Ishikawa (cell line): ENCODE data around the gene WWC1.

Experiments
- CEBPB ChIP-seq: IDR thresholded peaks from 2 replicates; pipeline ENCODE4 v1.6.1; 2012
- RAD21 ChIP-seq: IDR thresholded peaks from 2 replicates; pipeline ENCODE4 v1.6.1; 2012; ENCODE audit warnings: low read depth
- REST ChIP-seq: IDR thresholded peaks from 2 replicates; pipeline ENCODE4 v1.6.1; 2012; ENCODE audit warnings: low read depth, mild to moderate bottlenecking
- TCF12 ChIP-seq: IDR thresholded peaks from 2 replicates; pipeline ENCODE4 v1.6.1; 2012; ENCODE audit warnings: low read depth

GRCh38 chr5:168300326-168301182 lies 9.1 kb downstream of the WWC1 start:
- TF ChIP-seq CEBPB (no peak), RAD21 (no peak), TCF12 (no peak), REST (no peak)
